HG03066 (cell line): ENCODE measurements around the gene AANAT.

ENCODE experiments used
- ATAC-seq: cut with Tn5 transposase; IDR thresholded peaks from one replicate; pipeline ENCODE4 v1.9.1; 2021; ENCODE audit warnings: low read depth; ENCODE audit not compliant: unreplicated experiment

The AANAT gene

DNA sequence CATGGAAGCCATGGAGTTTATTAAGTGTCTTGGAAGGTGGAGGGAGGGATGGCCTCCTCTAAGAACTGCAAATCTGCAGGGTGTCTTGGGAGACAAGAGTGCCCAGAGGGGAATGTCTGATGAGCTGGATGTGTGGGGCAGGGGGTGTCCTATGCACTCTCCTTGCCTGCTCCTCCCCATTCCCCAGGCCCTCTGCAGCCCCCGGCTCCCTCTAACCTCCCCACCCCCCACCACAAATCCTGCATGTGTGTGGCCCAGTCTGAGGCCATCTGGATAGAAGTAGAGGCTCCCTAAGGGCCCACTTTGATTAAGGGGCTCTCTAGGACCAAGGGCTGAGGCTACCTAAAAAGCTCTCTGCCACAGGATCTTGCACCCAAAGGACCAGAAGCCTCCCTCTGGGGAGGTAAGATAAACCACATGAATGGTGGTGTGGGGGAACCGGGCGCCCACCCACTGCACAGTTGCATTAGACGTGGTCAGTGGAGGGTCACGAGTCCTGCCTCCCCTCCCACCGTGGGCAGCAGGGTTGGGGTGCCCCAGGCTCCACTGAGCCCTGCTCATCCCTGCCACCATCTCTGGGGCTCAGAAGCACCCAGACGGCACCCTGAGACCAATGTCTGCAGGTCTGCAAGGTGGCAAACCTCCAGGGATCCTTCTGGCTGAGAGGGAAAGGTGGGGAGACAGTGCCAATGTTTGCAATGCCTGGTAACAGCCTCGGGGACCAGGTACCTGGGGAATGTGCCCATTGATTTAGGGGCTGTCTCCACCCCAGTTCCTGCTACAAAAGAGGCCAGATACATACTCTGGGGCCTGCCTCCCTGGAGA is 618 bp downstream of the AANAT start:
- no peak for ATAC-seq

DNA sequence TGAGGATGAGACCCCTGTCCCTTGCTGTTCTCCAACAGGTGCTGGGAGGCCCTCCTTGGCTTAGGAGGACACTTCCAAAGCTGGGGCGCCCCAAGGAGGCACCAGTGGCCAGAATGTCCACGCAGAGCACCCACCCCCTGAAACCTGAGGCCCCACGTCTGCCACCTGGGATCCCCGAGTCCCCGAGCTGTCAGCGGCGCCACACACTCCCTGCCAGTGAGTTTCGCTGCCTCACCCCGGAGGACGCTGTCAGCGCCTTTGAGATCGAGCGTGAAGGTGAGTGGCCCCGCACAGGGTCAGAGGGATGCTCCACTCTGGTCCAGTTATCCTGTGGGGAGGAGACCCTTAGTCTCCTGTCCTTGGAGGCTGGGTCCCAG is 1.2 kb downstream of the AANAT start:
- no peak for ATAC-seq

DNA sequence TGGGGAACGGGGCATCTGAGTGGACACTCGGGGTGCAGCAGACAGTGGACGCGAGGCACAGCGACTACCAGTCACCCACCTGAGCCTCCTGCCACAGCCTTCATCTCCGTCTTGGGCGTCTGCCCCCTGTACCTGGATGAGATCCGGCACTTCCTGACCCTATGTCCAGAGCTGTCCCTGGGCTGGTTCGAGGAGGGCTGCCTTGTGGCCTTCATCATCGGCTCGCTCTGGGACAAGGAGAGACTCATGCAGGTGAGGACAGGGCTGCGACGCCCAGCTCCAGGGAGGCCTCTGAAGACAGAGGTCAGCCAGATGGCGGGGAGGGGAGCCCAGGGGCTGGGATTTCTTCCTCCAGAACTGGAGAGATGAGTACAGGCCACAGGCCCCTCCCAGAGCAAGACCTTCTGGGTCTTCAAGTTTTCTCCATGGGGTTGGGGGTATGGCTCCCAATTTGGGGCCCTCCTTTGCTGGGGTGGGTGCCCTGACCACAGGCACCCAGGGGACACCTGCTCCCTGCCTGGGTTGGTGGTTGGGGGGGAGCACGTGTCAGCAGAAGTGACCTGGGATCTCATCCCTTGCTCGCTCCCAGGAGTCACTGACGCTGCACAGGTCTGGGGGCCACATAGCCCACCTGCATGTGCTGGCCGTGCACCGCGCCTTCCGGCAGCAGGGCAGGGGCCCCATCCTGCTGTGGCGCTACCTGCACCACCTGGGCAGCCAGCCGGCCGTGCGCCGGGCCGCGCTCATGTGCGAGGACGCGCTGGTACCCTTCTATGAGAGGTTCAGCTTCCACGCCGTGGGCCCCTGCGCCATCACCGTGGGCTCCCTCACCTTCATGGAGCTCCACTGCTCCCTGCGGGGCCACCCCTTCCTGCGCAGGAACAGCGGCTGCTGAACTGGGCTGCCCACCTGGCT is 1.9 kb downstream of the AANAT start:
- no peak for ATAC-seq

DNA sequence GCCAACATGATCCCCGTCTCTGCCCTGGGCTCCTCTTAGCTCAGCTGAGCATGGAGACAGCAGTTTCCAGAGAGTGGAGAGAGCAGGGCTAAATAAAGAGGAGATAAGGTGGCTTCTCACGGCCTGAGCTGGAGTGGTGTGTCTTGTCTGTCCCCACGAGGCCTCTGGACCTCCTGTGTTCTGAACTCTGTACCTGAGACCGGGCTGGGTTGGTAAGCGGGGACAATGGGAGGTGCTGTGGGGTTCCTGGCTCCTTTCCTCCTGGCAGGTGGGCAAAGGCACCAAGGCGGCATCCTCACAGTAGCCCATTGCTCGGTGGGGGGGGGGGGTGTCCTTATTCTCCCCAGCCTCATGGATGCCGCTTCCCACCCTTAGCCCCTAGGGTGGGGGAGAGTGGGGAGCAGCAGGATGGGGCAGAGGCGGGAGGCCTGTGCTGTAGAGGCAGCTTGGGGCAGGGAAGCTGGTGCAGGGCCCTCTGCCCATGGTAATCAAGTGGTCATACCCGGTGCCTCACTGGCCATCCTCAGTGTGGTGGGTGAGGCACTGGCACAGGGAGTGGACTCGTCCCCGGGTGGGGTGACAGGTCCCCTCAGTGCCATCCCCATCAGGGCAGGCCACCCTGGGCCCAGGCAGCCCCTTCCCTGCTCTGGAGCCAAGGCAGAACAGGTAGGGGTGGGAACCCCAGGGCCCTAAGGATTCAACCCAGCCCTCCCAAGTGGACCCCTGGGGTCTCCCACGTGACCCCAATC is 2.8 kb downstream of the AANAT start:
- no peak for ATAC-seq

DNA sequence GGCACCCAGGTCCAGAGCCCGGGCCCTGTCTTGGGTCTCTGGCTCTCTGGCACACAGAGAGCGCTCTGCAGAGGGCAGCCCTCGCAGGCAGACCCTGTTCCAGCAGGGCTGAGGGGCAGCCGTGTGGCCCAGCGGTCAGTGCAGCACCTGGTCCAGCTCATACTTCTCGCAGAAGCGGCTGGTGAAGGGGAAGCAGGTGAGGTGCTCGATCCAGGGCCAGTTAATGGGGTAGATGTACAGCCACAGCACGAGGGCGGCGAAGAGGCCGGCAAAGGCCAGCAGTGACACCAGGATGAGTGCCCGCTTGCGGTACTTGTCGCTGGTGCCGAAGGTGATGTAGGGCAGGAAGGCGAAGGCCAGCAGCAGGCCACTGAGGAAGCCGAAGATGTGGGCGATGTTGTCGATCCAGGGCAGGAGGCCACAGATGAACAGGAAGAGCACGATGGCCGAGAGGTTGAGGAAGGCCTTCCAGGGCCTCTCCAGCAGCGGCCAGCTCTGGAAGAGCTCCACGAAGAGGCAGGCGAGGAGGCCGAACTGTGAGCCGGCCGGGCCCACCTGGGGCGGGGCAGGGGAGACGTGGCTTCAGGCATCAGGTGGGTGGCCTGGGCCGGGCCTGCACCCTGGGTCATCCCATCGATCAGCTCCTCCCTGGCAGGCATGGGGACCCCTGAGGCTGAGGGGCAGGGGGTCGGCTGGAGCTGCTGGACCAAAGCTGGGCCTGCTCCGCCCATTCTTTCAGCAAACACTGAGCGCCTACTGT is 4.3 kb downstream of the AANAT start:
- no peak for ATAC-seq

DNA sequence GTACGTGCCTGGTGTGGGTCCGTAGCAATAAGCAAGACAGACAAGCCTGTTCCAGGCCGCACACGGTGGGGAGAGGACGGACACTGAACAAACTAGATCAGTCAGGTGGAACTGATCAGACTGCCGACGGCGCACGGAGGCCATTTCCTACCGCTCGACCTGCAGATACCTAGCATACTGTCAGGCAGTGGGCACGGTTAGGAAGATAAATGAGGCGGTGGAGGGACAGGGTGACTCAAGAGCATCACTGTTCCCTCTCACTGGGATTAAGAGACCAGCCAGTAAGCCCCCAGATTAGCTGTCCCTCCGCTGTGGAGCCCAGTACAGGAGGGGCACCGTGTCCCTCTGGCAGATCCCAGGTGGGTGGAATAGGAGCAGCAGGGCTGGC is 4.8 kb downstream of the AANAT start:
- ATAC-seq: no peak

DNA sequence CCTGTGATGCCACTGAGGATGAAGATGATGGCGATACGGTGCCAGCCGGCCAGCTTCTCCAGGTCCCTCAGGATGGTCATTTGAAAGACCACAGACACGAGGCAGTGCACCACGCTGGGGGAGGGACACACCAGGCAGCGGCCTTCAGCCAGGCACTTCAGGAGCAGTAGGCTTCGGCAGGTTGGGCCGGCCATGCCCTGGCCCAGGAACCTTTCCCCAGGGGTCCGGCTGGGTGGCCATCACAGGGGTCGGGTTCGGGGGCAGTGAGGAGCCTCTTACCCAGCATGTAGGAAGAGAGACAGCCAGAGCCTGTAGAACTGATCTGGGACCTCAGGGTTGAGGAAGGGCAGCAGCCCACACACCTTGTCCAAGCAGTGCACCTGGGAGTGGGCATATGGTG is 5.3 kb downstream of the AANAT start:
- no peak for ATAC-seq

DNA sequence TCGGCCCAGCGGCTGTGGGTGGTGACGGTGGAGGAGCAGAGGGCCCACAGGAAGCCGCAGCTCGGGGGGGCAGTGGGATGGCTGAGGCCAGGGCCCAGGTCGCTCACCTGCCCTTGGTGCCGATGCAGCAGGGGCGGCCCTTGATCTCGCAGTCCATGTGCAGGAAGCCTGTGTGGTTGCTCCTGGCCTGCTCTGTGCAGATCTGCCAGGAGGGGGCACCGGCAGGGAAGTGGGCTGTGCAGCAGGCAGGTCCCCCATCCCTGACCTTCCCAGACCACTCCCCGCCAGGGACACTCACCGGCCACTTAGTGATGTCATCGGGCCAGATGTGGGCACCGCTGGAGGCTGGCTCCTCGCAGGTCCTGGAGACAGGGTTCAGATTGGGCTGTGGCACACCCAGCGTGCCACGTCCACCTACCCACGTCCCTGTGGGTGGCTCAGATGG is 6.2 kb downstream of the AANAT start:
- no peak for ATAC-seq

DNA sequence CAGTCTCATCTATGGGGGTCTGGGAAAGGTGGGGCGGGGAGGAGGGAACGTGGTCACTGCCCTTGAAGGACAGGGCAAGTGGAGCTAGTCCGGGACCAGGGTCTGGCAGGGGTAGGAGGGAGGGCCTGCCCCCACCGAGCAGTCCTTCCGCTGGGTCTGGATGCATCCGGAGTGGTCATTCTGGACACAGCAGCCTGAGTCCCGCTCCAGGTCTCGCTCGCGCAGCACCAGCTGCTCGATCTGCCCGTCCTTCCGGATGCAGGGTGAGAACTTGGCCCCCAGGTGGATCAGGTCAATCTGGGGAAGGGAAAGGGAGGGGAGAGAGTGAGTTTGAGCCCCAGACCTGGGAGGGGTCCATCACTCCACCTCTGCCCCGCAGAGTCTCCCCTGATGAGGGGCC is 6.8 kb downstream of the AANAT start:
- no peak for ATAC-seq

DNA sequence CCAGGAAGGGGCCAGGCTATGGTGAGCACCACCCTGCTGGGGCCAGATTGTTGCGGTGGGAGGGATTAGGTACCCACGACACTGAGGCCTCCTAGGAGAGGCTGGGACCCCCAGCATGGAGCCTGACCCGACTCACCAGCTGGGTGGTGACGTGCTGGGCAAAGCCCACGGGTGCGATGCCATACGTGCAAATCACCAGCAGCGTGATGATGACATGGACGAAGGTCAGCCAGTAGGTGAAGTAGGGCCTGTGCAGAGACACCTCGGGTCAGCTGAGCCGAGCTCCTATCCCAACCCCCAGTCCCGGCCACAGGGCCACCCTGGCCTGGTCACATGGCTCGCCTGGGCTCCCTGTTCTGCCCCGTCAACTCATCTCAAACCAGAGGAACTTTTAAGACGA is 7.5 kb downstream of the AANAT start:
- no peak for ATAC-seq

DNA sequence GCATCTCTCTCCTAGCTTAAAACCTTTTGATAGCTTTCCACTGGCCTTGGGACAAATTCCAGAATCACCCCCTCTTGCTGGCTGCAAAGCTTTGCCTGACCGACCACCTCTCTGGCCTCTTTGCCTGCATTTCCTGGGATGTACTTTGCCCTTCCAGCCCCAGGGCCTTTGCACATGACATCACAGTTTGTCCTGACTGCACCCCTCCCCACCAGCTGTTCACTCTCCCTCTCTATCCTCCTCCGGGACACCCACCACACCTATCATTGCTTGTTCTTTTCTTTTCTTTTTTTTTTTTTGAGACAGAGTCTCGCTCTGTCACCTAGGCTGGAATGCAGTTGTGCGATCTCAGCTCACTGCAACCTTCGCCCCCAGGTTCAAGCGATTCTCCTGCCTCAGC is 7.9 kb downstream of the AANAT start:
- ATAC-seq: no peak

DNA sequence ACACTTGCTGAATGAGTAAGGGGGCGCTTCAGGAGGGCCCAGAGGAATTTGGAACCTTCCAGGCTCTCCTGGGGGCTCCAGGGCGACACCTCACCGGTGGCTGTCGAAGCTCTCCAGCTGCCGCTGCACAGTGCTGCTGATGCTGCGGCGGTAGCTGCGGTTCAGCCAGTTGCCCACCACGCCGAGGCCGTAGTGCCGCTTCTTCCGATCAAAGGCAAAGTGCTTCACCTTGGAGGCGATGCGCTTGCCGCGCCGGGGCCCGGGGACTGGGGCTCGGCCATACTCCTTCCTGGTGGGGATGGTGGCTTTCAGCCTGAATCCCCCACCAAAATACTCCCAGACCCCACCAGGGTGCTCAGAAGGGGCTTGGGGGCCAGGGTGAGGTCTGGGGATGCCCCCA is 9.3 kb downstream of the AANAT start:
- no peak for ATAC-seq

DNA sequence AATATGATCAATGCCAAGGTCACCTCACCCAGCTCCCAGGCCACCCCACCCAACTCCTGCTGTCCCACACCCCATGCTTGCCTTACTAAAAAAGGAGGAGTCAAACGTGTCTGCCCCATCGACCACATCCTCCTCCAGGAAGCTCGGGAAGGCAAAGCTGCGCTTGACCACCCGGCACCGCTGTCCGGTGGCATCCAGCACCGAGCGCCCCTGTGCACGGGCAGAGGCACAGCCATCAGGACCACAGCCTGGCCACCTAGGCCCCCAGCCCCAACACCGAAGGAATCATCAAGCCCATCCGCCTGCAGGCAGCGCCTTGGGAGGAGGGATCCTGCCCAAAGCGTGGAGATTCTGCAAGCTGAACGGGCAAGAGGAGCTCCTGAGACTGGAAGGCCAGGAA is 10.2 kb downstream of the AANAT start:
- no peak for ATAC-seq

DNA sequence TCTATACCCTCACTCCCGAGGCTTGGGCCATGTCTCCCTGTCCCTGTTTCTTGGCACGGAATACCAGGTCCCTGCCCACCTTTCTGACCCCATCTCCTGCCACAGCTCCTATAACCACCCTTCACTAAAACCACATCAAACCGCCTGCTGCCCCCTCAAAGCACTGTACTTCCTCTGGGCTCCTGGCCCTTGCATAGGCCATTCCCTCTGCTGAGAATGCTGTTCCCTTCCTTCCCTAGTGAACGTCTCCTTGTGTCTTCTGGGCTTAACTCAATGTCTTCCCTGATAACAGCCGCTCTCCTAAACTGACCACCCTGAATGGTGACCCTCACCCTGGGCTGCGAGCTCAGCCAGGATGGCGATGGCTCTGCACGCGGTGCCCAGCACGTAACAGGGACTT is 10.7 kb downstream of the AANAT start:
- no peak for ATAC-seq

DNA sequence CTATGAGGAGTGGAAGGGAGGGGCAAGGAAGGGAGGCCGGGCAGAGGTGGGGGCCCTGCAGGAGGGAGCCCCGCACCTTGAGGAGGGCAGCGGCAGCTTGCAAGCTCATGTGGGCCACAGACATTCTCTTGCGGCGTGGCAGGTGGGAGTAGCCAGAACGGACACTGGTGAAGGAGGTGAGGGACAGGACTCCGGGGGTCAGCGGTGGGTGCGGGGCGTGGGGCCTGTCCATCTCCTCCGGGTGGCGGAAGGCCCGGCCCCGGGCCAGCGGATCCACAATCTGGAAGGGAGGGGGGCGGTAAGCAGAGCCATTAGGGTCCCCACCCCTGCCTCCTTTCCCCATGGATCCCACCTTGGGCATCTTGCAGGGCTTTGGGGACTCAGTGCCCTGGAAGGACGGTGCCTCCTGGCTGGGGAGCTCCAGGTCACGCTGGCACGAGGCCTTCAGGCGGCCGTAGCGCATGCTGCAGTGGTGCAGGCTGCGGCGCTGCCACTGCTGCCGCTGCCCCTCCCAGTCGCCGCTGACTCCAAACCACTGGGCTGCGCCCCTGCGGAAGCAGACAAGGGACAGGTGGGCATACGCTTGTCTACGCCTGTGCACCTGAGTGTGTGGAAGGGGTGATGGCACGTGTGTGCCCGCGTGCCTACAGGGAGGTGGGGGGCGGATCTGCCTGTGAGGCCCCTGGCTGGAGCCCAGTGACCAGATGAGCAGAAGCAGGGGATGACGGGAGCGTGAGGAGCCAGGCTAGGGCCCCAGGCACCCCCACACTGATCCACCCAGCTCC is 11.5 kb downstream of the AANAT start:
- no peak for ATAC-seq

DNA sequence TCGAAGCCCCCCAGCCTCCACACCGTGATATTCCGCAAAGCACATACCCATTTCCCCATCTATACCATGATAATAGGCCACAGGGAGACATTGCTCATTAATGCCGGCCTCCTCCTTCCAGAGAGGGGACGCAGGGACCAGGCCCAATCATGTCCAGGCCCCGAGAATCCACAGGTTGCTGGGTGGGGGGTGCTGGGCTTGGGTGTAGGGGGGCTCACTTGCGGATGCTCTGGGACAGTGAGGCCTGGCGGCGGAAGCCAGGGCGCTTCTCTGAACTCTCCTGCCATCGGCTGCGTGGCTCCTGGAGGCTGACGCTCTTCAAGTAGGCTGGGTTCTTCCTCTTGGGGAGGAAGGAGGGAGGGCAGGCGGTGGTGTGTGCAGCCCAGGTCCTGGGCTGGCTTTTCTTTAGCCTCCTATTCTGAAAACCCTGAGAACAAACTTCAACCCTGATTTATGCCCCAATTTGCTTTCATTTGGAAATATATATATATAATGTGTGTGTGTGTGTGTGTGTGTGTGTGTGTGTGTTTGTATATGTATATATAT is 12.2 kb downstream of the AANAT start:
- no peak for ATAC-seq

DNA sequence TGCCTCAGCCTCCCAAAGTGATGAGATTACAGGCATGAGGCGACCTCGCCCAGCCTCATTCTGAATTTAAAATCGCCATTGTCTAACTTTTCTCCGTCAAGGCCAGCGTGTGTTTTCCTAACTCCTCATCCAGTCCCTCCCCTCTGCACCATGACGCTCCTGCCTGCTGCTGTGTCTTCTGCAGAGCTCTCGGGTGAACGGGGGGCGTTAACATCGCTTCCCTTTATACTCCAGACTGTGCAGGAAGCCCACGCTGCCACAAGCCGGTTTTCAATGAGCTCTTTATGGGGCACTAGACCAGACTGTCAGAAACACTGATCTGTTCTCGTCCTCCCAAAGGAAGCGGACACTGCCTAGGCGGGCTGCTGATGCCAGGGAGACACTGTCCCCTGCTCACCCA is 13.2 kb downstream of the AANAT start:
- peak; percentile 4 for ATAC-seq

DNA sequence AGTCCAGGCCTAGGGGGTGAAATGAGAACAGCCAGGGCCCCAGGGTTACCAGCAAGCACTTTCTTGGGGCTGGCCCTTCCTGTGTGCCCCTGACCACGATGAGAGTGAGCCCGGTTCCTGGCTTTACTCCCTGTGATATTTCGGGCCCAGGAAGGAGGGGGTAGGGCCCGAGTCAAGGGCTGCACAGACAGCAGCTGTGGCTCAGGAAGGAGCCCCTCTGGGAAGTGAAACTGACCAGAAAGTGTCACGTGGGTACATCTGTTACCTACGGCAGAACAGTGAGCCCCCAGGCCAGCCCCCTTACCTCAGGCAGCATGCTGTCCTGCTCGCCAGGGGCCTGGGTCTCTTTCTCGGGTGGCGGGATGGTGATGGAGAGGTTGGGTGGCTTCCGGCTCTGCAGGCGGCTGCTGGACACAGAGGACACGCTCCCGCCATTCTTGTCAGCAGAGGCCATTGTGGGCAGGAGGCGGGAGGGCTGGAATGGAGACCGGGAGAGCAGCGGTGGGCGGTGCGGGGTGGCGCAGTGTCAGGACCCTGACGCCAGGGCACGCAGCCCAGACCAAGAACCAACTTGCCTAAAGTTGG is 13.8 kb downstream of the AANAT start:
- peak; percentile 59 for ATAC-seq

DNA sequence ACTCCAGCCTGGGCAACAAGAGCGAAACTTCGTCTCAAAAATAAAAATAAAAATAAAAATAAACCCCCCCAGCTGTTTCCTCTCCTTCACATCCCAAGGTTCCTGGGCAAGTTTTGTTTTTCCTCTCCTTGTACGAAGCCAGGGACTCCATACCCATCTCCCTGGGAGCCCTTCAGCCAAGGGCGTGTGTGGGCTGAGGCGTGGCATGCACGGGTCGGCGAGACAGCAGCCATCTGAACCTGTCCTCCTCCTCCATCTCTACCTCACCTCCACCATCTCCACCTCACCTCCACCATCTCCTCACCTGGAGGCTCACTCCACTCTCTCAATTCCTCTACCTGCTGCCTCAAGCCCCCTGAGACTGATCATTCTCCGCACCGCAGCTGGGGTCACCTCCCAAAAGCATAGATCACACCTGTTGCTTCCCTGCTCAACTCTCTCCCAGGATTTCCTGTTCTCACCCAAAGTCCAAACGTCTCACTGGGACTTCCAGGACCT is 16.9 kb downstream of the AANAT start:
- no peak for ATAC-seq
